GM19455 (cell line): ENCODE data around the gene GNG13.
"Not testable (repeated sequence)": the region's sequence is repeated elsewhere in the genome, so short reads cannot be mapped to it uniquely, and the experiment has no call there.

Experiments used
- ATAC-seq: cut with Tn5 transposase; IDR thresholded peaks from one replicate; pipeline ENCODE4 v1.9.1; 2021; ENCODE audit not compliant: unreplicated experiment

Gene GNG13

DNA sequence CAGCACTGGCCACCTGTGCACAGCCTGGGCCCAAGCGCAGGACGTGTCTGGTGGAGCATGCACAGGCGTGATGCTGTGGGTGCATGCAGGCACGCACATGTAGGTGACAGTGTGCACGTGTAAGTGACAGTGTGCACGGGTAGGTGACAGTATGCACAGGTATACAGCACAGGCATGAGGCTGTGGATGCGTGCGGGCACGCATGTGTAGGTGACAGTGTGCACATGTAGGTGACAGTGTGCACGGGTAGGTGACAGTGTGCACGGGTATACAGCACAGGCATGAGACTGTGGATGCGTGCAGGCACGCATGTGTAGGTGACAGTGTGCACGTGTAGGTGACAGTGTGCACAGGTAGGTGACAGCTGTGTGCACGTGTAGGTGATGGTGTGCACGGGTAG, 20.2 kb downstream of the GNG13 start:
- ATAC-seq: no peak

GRCh38 chr16:779561-779960, 21.0 kb downstream of the GNG13 start:
- no peak for ATAC-seq

DNA sequence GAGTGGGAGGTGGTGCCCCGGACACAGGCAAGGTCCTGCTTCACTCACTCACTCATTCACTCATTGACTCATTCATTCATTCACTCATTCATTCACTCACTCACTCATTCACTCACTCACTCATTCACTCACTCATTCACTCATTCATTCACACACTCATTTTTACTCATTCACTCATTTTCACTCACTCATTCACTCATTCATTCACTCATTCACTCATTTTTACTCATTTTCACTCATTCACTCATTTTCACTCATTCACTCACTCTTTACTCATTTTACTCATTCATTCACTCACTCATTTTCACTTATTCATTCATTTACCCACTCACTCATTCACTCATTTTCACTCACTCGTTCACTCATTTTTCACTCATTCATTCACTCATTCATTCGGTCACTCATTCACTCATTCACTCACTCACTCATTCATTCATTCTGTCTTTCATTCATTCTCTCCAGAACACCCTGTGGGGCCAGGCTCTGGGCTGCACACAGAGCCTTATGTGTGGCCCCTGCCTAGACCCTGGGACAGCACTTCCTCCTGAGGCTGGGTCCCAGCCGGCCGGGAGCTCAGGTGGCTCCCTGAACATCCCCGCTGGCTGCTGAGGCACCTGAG, 21.5 kb downstream of the GNG13 start:
- ATAC-seq: no peak

- ATAC-seq: no peak
Measured at GRCh38 chr16:778447-778846, 22.1 kb downstream of the GNG13 start.

GRCh38 chr16:777826-778225, 22.7 kb downstream of the GNG13 start:
- no peak for ATAC-seq

DNA sequence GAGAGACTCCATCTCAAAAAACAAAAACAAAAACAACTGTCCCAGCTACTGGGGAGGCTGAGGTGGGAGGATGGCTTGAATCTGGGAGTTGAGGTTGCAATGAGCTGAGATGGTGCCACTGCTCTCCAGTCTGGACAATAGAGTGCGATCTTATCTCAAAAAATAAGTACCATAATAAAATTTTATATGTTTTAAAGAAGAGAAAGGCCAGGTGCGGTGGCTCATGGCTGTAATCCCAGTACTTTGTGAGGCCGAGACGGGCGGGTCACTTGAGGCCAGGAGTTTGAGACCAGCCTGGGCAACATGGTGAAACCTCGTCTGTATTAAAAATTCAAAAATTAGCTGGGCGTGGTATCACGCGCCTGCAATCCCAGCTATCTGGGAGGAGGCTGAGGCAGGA, 23.7 kb downstream of the GNG13 start:
- no peak for ATAC-seq

- not testable (repeated sequence) for ATAC-seq
Measured at GRCh38 chr16:776298-776697, 24.2 kb downstream of the GNG13 start.

DNA sequence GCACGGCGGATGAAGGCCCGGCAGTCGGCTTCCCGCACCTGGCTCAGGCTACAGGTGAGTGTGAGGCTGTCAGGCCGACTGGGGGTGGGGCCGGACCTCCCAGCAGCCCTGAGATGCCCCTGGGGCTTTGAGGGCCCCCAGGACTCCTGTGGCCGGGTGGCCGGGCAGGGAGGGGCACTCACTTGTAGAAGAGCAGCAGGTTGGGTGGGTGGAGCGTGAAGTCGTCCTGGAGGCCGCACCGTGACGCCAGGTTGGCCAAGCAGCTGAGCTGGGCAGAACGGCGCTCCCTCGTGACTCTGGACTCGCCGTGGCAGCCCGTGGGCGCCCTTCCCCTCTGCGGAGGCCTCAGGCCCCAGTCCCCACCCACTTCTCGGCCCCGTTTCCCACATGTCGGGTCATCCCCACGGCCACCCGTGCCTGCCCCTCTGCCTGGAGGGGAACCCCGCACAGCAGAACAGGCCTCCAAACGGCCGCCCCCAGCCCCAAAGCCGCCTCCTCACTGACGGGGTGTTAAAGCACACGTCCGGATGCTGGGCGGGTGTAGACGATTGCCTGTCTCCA, 25.2 kb downstream of the GNG13 start:
- ATAC-seq: no peak

- ATAC-seq: no peak
Measured at GRCh38 chr16:774086-775001, 26.2 kb downstream of the GNG13 start.

DNA sequence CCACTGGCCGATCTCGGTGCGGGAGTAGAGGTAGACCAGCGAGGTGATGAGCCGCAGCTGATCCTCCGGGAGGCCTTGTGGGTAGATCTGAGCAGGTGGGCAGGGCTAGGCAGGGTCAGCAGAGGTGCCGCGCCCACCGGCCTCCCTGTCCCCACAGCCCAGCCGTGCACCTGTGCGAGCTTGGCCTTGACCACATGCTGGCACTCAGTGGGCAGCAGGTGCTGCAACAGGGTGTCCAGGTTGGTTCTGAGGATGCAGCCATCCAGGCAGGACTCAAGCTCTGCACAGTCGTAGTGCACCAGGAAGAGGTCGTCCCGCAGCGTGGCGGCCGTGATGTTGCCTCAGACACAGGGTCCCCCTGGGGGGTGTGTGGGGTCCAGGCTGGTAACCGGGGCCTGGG, 27.6 kb downstream of the GNG13 start:
- no peak for ATAC-seq

DNA sequence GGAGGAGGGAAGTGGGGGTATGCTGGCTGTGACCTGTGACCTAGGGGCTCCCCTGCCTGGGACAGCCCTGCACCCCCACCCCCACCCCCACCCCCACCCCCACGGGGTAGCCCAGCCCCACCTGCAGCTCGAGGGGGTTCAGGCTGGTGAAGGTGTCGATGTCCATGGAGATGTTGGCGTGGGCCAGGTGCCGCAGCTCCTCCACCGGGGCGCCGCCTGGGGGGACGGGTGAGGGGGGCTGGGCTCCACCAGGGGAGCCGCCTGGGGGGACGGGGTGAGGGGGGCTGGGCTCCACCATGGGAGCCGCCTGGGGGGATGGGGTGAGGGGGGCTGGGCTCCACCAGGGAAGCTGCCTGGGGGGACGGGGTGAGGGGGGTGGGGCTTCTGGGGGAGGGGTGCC, 30.1 kb downstream of the GNG13 start:
- ATAC-seq: no peak

DNA sequence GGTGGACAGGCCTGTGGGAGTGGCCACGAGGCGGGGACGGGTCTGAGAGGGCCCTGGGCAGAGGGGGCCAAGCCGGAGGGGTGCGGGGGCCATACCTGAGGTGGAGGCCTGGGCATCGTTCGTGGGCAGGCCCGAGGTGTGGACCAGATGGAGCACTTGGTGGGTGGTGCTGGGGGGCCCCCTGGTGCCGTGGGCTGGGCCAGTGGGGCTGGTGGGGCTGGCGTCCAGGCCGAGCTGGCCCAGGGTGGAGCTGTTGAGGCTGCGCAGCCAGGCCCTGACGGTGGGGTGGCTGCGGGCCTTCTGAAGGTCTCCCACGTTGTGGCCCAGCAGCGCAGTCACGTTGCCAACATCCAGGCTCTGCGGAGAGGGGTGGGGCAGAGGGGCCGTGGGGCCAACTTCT, 30.6 kb downstream of the GNG13 start:
- no peak for ATAC-seq

DNA sequence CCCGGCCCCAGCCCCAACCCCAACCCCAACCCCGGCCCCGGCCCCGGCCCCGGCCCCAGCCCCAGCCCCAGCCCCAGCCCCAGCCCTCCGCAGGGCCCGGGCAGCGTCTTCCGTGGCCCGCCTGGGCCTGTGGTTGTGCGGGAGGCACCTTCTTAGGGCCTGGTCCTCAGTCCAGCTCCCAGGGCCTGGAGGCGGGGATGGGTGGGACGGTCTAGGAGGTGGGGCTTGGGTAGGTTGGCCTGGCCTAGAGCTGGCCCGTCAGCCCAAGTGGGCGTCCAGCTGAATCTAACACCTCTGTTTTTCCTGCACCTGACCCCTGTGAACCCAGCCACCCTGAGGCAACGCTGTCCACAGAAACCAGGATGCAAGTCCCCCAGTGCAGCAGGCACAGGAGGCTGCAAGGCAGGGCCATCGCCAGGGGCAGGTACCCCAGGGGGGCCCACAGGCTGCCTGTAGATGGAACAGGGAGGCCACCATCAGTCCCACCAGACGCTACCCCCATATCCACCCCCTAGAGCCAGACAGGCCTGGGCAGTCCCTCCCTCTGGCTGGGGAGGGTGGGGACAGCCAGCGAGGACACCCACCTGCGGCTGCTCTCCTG, 31.2 kb downstream of the GNG13 start:
- ATAC-seq: no peak

DNA sequence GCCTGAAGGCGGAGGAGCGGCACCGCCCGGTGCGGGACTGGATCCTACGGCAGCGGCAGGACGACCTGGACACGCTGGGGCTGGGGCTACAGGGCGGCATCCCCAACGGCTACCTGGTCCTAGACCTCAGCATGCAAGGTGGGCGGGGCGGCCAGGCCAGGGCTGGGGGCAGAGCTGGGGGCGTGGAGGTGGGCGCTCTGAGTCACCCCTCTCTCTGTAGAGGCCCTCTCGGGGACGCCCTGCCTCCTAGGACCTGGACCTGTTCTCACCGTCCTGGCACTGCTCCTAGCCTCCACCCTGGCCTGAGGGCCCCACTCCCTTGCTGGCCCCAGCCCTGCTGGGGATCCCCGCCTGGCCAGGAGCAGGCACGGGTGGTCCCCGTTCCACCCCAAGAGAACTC, 32.1 kb downstream of the GNG13 start:
- no peak for ATAC-seq

DNA sequence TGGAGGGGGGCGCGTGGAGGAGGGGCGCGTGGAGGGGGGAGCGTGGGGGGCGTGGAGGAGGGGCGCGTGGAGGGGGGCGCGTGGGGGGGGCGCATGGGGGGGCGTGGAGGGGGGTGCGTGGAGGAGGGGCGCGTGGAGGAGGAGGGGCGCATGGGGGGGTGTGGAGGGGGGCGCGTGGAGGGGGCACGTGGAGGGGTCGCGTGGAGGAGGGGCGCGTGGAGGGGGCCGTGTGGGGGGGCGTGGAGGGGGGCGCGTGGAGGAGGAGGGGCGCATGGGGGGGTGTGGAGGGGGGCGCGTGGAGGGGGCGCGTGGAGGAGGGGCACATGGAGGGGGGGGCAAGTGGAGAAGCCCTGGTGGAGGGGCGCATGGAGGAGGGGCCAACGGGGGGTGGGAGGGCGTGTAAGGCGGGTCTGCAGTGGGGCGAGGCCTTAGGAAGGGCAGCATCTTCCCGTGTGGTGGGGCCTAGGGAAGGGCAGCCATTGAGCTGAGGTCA, 32.7 kb downstream of the GNG13 start:
- ATAC-seq: no peak

DNA sequence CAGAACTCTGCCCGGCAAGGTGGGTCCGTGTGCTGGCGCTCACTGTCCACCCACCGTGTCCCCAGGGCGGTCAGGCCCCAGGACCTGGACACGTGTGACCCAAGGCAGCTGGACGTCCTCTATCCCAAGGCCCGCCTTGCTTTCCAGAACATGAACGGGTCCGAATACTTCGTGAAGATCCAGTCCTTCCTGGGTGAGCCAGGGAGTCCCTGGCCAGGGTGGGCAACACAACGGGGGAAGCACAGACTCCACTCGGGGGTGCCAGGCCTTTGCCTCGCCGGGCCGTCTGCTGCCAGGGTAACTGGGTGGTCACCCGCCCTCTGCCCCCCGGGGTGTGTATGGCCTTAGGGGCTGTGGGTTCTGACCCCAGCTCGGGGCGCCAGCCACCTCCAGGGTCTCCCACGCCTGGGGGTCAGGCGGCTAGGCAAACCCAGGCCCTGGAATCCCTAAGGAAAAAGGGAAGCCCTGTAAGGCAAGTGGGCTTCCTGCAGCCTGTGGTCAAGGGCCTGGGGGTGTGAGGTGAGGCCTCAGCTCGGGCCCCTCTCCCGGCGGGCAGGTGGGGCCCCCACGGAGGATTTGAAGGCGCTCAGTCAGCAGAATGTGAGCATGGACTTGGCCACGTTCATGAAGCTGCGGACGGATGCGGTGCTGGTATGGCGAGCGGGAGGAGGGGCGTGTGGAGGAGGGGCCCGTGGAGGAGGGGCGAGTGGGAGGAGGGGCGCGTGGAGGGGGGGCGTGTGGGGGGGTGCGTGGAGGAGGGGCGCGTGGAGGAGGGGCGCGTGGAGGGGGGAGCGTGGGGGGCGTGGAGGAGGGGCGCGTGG, 33.5 kb downstream of the GNG13 start:
- ATAC-seq: no peak

- no peak for ATAC-seq
Measured at GRCh38 chr16:766008-766819, 34.3 kb downstream of the GNG13 start.

GRCh38 chr16:765488-765865, 35.1 kb downstream of the GNG13 start:
- ATAC-seq: no peak

- ATAC-seq: no peak
Measured at GRCh38 chr16:764848-765487, 35.6 kb downstream of the GNG13 start.
